Neural cell (in vitro differentiated cells): ENCODE results near the gene RERE. TPM values are rescaled to one million over a fixed set of nuclear protein-coding genes. Genes with fewer than 3 reads are reported as not detected.

ENCODE experiments used
- H2AFZ ChIP-seq: fragments of 200-600, 300-800 bp; sonication (generic), shearing (Covaris generic); 2 replicates; pipeline ENCODE4 v1.6.0; 2014; ENCODE audit warnings: low read depth, mild to moderate bottlenecking, antibody characterized with exemption, low read length, moderate library complexity
- H3F3A ChIP-seq: fragments of 200-600 bp; shearing (Covaris generic); 2 replicates; pipeline ENCODE4 v1.6.1; 2016; ENCODE audit warnings: mild to moderate bottlenecking, moderate library complexity, mixed read lengths, antibody characterized with exemption, low read length; ENCODE audit not compliant: insufficient read depth, poor library complexity, severe bottlenecking
- H3K27ac ChIP-seq: fragments of 200-600, 300-800 bp; sonication (generic), shearing (Covaris generic); 2 replicates; pipeline ENCODE4 v1.5.1; 2014; ENCODE audit warnings: mild to moderate bottlenecking, low read length, moderate library complexity
- H3K27me3 ChIP-seq: fragments of 300-800, 200-600 bp; sonication (generic), shearing (Covaris generic); 2 replicates; pipeline ENCODE4 v1.6.0; 2014; ENCODE audit warnings: mild to moderate bottlenecking, low read depth, low read length, moderate library complexity; ENCODE audit not compliant: insufficient read depth
- H3K36me3 ChIP-seq: fragments of 300-800, 200-600 bp; sonication (generic), shearing (Covaris generic); 2 replicates; pipeline ENCODE4 v1.5.1; 2014; ENCODE audit warnings: mild to moderate bottlenecking, antibody characterized with exemption, low read length, moderate library complexity; ENCODE audit not compliant: insufficient read depth
- H3K4me2 ChIP-seq: fragments of 300-800, 200-600 bp; sonication (generic), shearing (Covaris generic); 2 replicates; pipeline ENCODE4 v1.6.0; 2014; ENCODE audit warnings: mild to moderate bottlenecking, low read length
- H3K4me3 ChIP-seq: fragments of 300-800, 200-600 bp; sonication (generic), shearing (Covaris generic); 2 replicates; pipeline ENCODE4 v1.5.1; 2014; ENCODE audit warnings: mild to moderate bottlenecking, low read length, moderate library complexity
- H3K79me2 ChIP-seq: fragments of 200-600 bp; shearing (Covaris generic); replicated peaks from 2 replicates; pipeline ENCODE4 v1.6.0; 2014; ENCODE audit warnings: mild to moderate bottlenecking, low read length, moderate library complexity; ENCODE audit not compliant: insufficient read depth
- H3K9ac ChIP-seq: fragments of 300-800, 200-600 bp; sonication (generic), shearing (Covaris generic); 2 replicates; pipeline ENCODE4 v1.6.1; 2016; ENCODE audit warnings: mild to moderate bottlenecking, low read length, mixed read lengths
- H3K9me2 ChIP-seq: fragments of 200-600 bp; shearing (Covaris generic); 2 replicates; pipeline ENCODE4 v1.6.1; 2016; ENCODE audit warnings: mild to moderate bottlenecking, low read length, mixed read lengths; ENCODE audit not compliant: insufficient read depth
- H3K9me3 ChIP-seq: fragments of 200-600, 300-800 bp; sonication (generic), shearing (Covaris generic); 2 replicates; pipeline ENCODE4 v1.6.1; 2016; ENCODE audit warnings: mild to moderate bottlenecking, mixed run types, low read length, moderate library complexity, mixed read lengths
- H4K20me1 ChIP-seq: fragments of 200-600 bp; shearing (Covaris generic); 2 replicates; pipeline ENCODE4 v1.6.1; 2016; ENCODE audit warnings: mild to moderate bottlenecking, mixed run types; ENCODE audit not compliant: insufficient read depth
- EP300 ChIP-seq: fragments of 450-650 bp; conservative IDR thresholded peaks from 2 replicates; pipeline ENCODE4 v1.6.1; 2014; ENCODE audit warnings: antibody characterized with exemption, mild to moderate bottlenecking, moderate library complexity; ENCODE audit not compliant: poor library complexity, severe bottlenecking
- EZH2 ChIP-seq: fragments of 200-600, 300-800 bp; shearing (Covaris generic), sonication (generic); IDR thresholded peaks from 2 replicates; pipeline ENCODE4 v1.6.1; 2014; ENCODE audit warnings: antibody characterized with exemption, low read length, borderline replicate concordance, mild to moderate bottlenecking; ENCODE audit not compliant: insufficient read depth, poor library complexity, severe bottlenecking
- POLR2AphosphoS5 ChIP-seq: IDR thresholded peaks from 2 replicates; pipeline ENCODE4 v1.6.1; 2012
- RAD21 ChIP-seq: fragments of 450-650 bp; conservative IDR thresholded peaks from 2 replicates; pipeline ENCODE4 v1.6.1; 2014; ENCODE audit warnings: antibody characterized with exemption, mild to moderate bottlenecking, moderate library complexity
- SMC3 ChIP-seq: fragments of 450-650 bp; conservative IDR thresholded peaks from 2 replicates; pipeline ENCODE4 v1.6.1; 2014; ENCODE audit warnings: antibody characterized with exemption, mild to moderate bottlenecking, moderate library complexity; ENCODE audit not compliant: poor library complexity
- TAF1 ChIP-seq: IDR thresholded peaks from 2 replicates; pipeline ENCODE4 v1.6.1; 2012; ENCODE audit warnings: low read depth
- polyA plus RNA-seq: library from polyadenylated mRNA; depleted of rRNA; stranded (reverse); fragments of >200 nt; gene quantifications from 2 replicates; pipeline ENCODE4 v1.2.3, GENCODE V29; 2014
- TF ChIP-seq, protein P1 (sequence below): fragments of 450-650 bp; IDR thresholded peaks from 2 replicates; pipeline ENCODE4 v1.5.1; 2014; ENCODE audit warnings: antibody characterized with exemption, mild to moderate bottlenecking, moderate library complexity; ENCODE audit not compliant: poor library complexity, severe bottlenecking
- TF ChIP-seq, protein P2 (sequence below): IDR thresholded peaks from 2 replicates; pipeline ENCODE4 v1.6.1; 2012; ENCODE audit warnings: borderline replicate concordance

RERE gene
- polyA plus RNA-seq, 1 donor from 2014 or later = 21.0 TPM

DNA sequence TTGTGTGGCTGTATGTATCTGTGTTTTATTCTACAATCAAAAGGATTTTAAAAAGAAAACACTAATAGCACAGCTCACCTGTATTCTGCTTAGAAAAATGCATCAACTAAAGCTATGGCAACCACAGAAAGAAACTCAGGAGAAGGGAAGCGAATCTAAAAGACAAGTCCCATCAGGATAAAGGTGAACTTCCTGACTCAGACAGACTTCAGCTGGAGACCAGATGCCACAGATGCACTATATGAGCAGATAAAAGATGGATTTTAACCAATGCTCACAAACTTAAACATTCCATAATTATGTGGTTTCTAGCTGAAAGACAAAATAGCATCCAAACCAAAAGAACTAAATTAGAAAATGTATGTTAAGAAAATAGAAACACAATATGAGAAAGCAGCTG lies 231.0 kb downstream of the RERE start (continued):
- TF ChIP-seq, protein P1, sequence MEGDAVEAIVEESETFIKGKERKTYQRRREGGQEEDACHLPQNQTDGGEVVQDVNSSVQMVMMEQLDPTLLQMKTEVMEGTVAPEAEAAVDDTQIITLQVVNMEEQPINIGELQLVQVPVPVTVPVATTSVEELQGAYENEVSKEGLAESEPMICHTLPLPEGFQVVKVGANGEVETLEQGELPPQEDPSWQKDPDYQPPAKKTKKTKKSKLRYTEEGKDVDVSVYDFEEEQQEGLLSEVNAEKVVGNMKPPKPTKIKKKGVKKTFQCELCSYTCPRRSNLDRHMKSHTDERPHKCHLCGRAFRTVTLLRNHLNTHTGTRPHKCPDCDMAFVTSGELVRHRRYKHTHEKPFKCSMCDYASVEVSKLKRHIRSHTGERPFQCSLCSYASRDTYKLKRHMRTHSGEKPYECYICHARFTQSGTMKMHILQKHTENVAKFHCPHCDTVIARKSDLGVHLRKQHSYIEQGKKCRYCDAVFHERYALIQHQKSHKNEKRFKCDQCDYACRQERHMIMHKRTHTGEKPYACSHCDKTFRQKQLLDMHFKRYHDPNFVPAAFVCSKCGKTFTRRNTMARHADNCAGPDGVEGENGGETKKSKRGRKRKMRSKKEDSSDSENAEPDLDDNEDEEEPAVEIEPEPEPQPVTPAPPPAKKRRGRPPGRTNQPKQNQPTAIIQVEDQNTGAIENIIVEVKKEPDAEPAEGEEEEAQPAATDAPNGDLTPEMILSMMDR = no peak

DNA sequence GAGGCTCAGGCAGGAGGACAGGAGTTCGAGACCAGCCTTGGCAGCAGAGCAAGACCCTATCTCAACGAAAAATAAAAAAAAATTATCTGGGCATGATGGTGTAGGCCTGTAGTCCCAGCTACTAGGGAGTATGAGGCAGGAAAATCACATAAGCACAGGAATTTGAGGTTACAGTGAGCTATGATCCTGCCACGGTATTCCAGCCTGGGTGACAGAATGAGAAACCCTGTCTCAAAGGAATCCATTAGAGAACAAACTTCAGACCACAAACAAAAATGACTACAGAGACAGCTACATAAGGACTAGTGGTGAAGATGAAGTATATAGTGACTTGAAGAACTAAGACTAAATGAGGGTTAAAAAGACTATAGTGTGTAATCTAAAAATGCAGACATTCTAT lies 233.1 kb downstream of the RERE start:
- TF ChIP-seq SMC3 (no peak), EZH2 (no peak), POLR2AphosphoS5 (no peak), TAF1 (no peak), EP300 (no peak), RAD21 (no peak)
- TF ChIP-seq, protein P2, sequence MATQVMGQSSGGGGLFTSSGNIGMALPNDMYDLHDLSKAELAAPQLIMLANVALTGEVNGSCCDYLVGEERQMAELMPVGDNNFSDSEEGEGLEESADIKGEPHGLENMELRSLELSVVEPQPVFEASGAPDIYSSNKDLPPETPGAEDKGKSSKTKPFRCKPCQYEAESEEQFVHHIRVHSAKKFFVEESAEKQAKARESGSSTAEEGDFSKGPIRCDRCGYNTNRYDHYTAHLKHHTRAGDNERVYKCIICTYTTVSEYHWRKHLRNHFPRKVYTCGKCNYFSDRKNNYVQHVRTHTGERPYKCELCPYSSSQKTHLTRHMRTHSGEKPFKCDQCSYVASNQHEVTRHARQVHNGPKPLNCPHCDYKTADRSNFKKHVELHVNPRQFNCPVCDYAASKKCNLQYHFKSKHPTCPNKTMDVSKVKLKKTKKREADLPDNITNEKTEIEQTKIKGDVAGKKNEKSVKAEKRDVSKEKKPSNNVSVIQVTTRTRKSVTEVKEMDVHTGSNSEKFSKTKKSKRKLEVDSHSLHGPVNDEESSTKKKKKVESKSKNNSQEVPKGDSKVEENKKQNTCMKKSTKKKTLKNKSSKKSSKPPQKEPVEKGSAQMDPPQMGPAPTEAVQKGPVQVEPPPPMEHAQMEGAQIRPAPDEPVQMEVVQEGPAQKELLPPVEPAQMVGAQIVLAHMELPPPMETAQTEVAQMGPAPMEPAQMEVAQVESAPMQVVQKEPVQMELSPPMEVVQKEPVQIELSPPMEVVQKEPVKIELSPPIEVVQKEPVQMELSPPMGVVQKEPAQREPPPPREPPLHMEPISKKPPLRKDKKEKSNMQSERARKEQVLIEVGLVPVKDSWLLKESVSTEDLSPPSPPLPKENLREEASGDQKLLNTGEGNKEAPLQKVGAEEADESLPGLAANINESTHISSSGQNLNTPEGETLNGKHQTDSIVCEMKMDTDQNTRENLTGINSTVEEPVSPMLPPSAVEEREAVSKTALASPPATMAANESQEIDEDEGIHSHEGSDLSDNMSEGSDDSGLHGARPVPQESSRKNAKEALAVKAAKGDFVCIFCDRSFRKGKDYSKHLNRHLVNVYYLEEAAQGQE = no peak
- TF ChIP-seq, protein P1 = no peak
- no peak overlapping the region for H3K9ac ChIP-seq
- no peak overlapping the region for H3K4me2 ChIP-seq
- H3K79me2 ChIP-seq = peaks cover 65% of the 10 kb centered on the region
- no peak overlapping the region for H2AFZ ChIP-seq
- no peaks in the 10 kb centered on the region for H3K9me2 ChIP-seq
- H3K27ac ChIP-seq = no peak overlapping the region
- no peak overlapping the region for H3K4me3 ChIP-seq
- peaks cover 5% of the 10 kb centered on the region for H4K20me1 ChIP-seq
- no peaks in the 10 kb centered on the region for H3K36me3 ChIP-seq
- no peaks in the 10 kb centered on the region for H3K9me3 ChIP-seq
- H3K27me3 ChIP-seq = no peaks in the 10 kb centered on the region
- H3F3A ChIP-seq = no peaks in the 10 kb centered on the region

DNA sequence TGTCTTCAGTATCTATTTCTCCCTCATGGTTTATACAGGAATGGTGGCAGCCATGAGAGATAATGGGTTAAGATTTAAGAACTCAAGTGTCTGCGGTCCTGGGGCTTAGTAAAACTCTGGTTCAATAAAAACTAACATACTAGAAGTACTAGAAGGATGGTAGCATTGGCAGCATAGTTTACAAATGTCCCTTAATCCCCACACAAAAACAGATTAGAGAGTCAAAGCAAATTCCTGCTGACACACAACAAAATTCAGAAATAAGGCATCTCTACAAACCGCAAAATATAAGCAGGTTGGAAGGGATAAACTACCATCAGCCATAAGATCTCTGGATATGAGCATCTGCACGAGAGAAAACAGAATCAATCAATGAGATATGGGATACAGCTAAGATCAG lies 234.4 kb downstream of the RERE start:
- Histone ChIP-seq H3K9me2 (no peaks in the 10 kb centered on the region), H3K9ac (no peak overlapping the region), H4K20me1 (peaks cover 4% of the 10 kb centered on the region), H3K36me3 (no peaks in the 10 kb centered on the region), H3K27ac (no peak overlapping the region), H2AFZ (no peak overlapping the region), H3K27me3 (no peaks in the 10 kb centered on the region), H3F3A (no peaks in the 10 kb centered on the region), H3K9me3 (no peaks in the 10 kb centered on the region), H3K4me3 (no peak overlapping the region), H3K79me2 (peaks cover 63% of the 10 kb centered on the region), H3K4me2 (no peak overlapping the region)
- TF ChIP-seq EP300 = no peak
- no peak for TF ChIP-seq EZH2
- no peak for TF ChIP-seq TAF1
- TF ChIP-seq, protein P1 = no peak
- TF ChIP-seq, protein P2 = no peak
